Right ventricle myocardium superior (tissue), 1 donor: Measurements from ENCODE around the gene CPTP. TPM values are rescaled to one million over a fixed set of nuclear protein-coding genes. Genes with fewer than 3 reads are reported as not detected.

ENCODE experiments used
- ATAC-seq: fragments of 200-7000 bp; cut with Tn5 transposase; one replicate; pipeline ENCODE4 v1.9.1; 2020; ENCODE audit warnings: mild to moderate bottlenecking; ENCODE audit not compliant: poor library complexity
- DNase-seq: peaks from one replicate; pipeline ENCODE4 v3.0.0-alpha.2; 2020
- intact Hi-C: fragments of 100-400 bp; cut with DNase I; formaldehyde crosslinking; loops from one replicate; pipeline ENCODE4 v1.11.2; 2022
- long read RNA-seq: library from polyadenylated mRNA; unstranded; transcript quantifications from one replicate; pipeline ENCODE4 v2.0.0, GENCODE V29; 2021
- total RNA-seq: library from RNA; stranded (reverse); fragmentation: NEBNext Ultra II Directional; extraction: Animal tissue kit (Norgen Biotek cat#: 25700); gene quantifications from one replicate; pipeline ENCODE4 v1.2.1, GENCODE V29; 2021
- donor health status: DM: no; HTN: yes; CAD: no; lungs with severe emphysema.

CPTP gene
- 113 TPM for total RNA-seq
- long read RNA-seq, transcript CPTP-202 (2 exons, 1,101 nt) = minor isoform, 73 of 524 reads
- long read RNA-seq, transcript CPTP-201 (3 exons, 2,190 nt) = major isoform, 385 of 524 reads
- long read RNA-seq, transcript CPTP-203 (3 exons, 783 nt) = minor isoform, 20 of 524 reads
- long read RNA-seq, partial matches to known transcripts = 4 of 524 reads
- long read RNA-seq, other reads (novel, unspliced or antisense) = 42 of 524 reads

- ATAC-seq = peak; percentile 84
- intact Hi-C loops = no loop called here
- peak; percentile 95 for DNase-seq
Observed at GRCh38 chr1:1324524-1325287, at the start of gene CPTP, which contains the start of gene INTS11. Gene CPTP (plus strand): TSS chr1:1324802. CDS start chr1:1326911, 2,109 bp downstream. Gene INTS11 (minus strand): TSS chr1:1324660. CDS start chr1:1324608, 52 bp downstream.

GRCh38 chr1:1274931-1275431, 49.6 kb upstream of the CPTP start:
- no peak for DNase-seq
- intact Hi-C loops = no loop called here
- ATAC-seq = no peak

GRCh38 chr1:1275836-1276235, 48.8 kb upstream of the CPTP start:
- DNase-seq (no peak), ATAC-seq (no peak)
- intact Hi-C loops = no loop called here

GRCh38 chr1:1278620-1279019, 46.0 kb upstream of the CPTP start:
- intact Hi-C loops = no loop called here
- no peak for DNase-seq
- ATAC-seq = no peak

- DNase-seq = no peak
- intact Hi-C loops = no loop called here
- ATAC-seq = no peak
Observed at GRCh38 chr1:1279028-1279427, 45.6 kb upstream of the CPTP start.

- DNase-seq (no peak), ATAC-seq (no peak)
- intact Hi-C loops = no loop called here
Observed at GRCh38 chr1:1280782-1281481, 43.7 kb upstream of the CPTP start.

GRCh38 chr1:1281533-1282321, 42.9 kb upstream of the CPTP start:
- intact Hi-C loops = no loop called here

GRCh38 chr1:1282998-1283397, 41.6 kb upstream of the CPTP start:
- intact Hi-C loops = no loop called here
- ATAC-seq = no peak
- DNase-seq = no peak

More at GRCh38 chr1:1281533-1282321, 42.9 kb upstream of the CPTP start:
- DNase-seq (peak; percentile 91), ATAC-seq (peak; percentile 94)

- no peak for ATAC-seq
- intact Hi-C loops = no loop called here
- no peak for DNase-seq
Observed at GRCh38 chr1:1283821-1284220, 40.8 kb upstream of the CPTP start.

GRCh38 chr1:1284221-1285101, 40.1 kb upstream of the CPTP start:
- DNase-seq = no peak
- intact Hi-C loops = no loop called here
- ATAC-seq = no peak

GRCh38 chr1:1285102-1285571, 39.5 kb upstream of the CPTP start:
- ATAC-seq (no peak), DNase-seq (no peak)

GRCh38 chr1:1285611-1286311, 38.8 kb upstream of the CPTP start:
- no peak for DNase-seq
- intact Hi-C loops = no loop called here
- no peak for ATAC-seq

More at GRCh38 chr1:1285102-1285571, 39.5 kb upstream of the CPTP start:
- intact Hi-C loops = no loop called here

GRCh38 chr1:1286313-1287261, 38.0 kb upstream of the CPTP start:
- DNase-seq = no peak
- no peak for ATAC-seq
- intact Hi-C loops = no loop called here

GRCh38 chr1:1287288-1288110, 37.1 kb upstream of the CPTP start:
- DNase-seq = no peak
- no peak for ATAC-seq
- intact Hi-C loops = no loop called here

- intact Hi-C loops = loop anchor here (5.0 kb wide), 1 partner anchor 168 kb away; no protein-coding TSS in a partner anchor
- ATAC-seq = peak; percentile 38
- peak; percentile 75 for DNase-seq
Observed at GRCh38 chr1:1290238-1290731, 34.3 kb upstream of the CPTP start.
